ENCODE measurements around the gene TP53AIP1.

Gene TP53AIP1

DNA sequence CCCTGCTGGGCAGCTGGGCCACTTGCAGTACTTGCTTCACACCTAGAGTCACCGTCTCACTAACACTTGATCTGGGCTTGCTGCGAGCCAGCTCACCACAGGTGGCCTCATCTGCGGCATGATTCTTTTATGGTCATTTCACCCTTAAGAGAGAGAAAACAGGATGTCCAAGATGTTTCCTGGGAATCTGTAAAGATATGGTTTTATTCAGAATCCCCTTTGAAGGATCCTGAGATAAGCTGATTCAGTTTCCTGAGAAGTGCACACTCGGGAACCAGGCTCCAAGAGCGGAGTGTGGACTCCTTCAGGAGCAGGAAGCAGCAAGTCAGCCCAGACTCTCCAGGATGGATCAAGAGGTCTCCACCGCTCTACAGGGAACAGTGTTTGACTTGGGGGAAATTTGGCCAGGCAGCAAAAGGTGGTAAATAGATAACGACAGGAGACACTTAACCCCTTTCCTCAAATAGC is 21.8 kb upstream of the TP53AIP1 start:
- no peak for FAIRE-seq
- no peak for TF ChIP-seq POLR2AphosphoS5 (IDR thresholded peaks at IDR 0.05; ENCODE audit: low read depth, low read length)
- no peak for DNase-seq (ENCODE audit: insufficient read length, low spot score)

DNA sequence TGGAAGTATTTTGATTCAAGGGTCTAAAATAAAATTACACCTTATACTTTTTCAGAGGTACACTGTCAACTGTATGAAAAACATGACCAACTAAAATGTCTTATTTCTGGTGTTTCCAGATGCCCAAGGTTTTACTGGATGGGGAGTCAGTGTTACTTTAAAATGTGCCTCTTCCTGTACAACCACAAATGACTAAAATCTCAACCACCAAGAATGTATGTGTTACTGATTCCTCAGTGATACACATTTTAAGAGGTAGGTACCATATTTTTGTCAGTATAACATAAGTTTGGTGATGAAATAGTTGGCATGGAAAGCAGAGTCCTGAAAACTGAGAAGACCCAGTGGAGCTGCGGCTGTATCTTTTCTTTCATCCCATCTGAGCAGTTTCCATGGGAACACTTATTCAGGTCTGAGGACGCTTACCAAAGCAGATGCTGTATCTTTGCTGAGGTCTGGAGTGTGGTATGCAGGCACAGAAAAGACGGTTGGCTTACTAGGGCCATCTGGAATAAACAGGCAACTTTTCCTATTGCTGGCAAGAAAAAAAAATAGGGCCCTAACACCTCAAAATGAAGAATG is 21.2 kb upstream of the TP53AIP1 start:
- DNase-seq (ENCODE audit: insufficient read length, low spot score) = no peak
- no peak for FAIRE-seq
- TF ChIP-seq POLR2A (IDR thresholded peaks at IDR 0.05; ENCODE audit: low read depth, low read length) (no peak), SPI1 (IDR thresholded peaks at IDR 0.05; ENCODE audit: low read depth, low read length) (no peak), TAF1 (IDR thresholded peaks at IDR 0.05; ENCODE audit: low read depth, low read length) (no peak), POU2F2 (IDR thresholded peaks at IDR 0.05; ENCODE audit: low read depth, low read length) (no peak)

DNA sequence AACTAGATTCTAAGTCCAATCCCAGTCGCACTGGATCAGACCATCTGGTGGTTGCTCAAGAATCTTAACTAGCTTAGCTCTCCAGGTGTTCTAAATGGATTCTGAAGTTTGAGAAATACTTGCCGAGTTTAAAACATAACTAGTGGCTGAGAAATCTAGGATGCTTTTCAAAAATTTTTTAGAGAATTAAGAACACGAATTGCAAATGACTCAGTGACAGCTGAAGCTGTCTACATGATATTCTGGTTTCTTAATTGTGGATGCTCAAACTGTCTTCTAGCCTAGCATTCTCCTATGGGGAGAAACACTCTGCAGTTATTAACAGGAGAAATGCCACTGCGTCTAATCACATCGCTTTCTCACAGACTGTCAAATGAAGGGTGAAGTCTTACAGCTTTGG is 20.2 kb upstream of the TP53AIP1 start:
- FAIRE-seq = no peak
- DNase-seq (ENCODE audit: insufficient read length, low spot score) = no peak
- TF ChIP-seq TAF1 (IDR thresholded peaks at IDR 0.05; ENCODE audit: low read depth, low read length) (no peak), SPI1 (IDR thresholded peaks at IDR 0.05; ENCODE audit: low read depth, low read length) (no peak), POLR2A (IDR thresholded peaks at IDR 0.05; ENCODE audit: low read depth, low read length) (no peak), POU2F2 (IDR thresholded peaks at IDR 0.05; ENCODE audit: low read depth, low read length) (no peak), PAX5 (IDR thresholded peaks at IDR 0.05; ENCODE audit: insufficient read depth, low read length, severe bottlenecking) (no peak), POLR2AphosphoS5 (IDR thresholded peaks at IDR 0.05; ENCODE audit: low read depth, low read length) (no peak)

DNA sequence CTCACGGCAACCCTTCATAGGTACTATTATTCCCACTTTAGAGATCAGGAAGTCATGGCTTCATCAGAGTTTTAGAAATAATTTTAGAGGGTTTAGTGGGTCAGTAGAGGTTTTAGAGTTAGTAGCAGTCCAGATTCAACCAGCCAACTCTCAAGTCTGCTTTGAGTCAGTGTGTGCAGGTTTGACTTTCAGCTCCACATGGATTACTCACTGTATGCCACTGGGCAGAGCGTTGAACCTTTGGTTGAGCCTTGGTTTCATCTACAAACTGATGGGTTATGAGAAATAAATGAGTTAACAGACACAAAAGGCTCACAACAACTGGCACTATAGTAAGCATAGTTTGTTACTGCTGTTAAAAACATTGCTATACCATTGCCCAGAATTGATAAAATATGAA is 19.0 kb upstream of the TP53AIP1 start:
- no peak for DNase-seq (ENCODE audit: insufficient read length, low spot score)
- TF ChIP-seq POU2F2 (IDR thresholded peaks at IDR 0.05; ENCODE audit: low read depth, low read length) (no peak), PAX5 (IDR thresholded peaks at IDR 0.05; ENCODE audit: insufficient read depth, low read length, severe bottlenecking) (no peak), POLR2A (IDR thresholded peaks at IDR 0.05; ENCODE audit: low read depth, low read length) (no peak), TAF1 (IDR thresholded peaks at IDR 0.05; ENCODE audit: low read depth, low read length) (no peak), POLR2AphosphoS5 (IDR thresholded peaks at IDR 0.05; ENCODE audit: low read depth, low read length) (no peak), SPI1 (IDR thresholded peaks at IDR 0.05; ENCODE audit: low read depth, low read length) (no peak)
- FAIRE-seq = no peak

DNA sequence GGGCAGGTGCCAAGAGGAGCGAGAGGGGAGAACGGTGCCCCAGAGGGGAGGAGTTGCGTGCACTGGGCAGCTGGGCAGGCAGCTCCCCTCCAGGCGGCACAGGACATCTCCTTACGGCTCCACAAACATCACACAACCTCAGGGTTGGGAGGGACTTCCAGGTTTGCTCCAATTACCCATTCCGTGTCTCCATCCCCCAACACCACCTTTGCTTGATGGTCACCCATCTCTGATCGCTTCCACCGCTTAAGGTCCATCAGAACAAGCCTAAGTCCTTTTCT is 14.5 kb upstream of the TP53AIP1 start:
- DNase-seq (ENCODE audit: insufficient read length, low spot score) = no peak
- FAIRE-seq = no peak

DNA sequence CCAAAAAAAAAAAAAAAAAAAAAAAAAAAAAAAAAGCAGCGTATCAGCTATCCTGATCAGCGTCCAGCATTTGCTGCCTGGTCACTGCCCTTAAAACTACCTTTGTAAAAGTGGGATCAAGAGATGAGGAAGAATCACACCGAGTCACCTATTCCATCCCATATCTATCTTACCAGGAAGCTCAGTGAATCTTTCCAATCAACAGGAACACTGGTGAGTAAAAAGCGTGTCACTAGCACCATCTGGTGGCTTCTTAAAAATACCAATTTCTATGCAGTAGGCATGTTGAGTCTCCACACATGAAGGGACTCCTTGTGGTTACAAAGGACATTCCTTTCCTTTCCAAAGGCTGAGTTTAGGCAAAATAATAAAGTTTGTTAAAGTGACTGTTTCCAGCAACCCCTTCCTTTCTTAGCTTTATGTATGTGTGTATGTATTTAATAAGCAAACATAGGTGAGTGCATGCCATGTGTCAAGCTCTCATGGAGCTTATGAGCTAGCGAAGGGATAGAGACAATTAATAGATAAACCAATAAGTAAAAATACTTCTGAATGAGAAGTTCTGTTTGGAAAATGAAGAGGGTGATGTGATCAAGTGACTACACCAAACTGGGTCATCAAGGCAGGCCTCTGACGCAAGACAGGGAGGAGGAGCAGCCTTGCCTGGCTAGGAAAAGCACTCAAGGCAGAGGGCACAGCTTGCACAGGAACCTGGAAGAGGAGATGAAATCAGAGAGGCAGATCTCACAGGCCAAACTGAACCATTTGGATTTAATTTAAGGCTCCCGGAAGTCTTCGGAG is 13.9 kb upstream of the TP53AIP1 start:
- TF ChIP-seq TAF1 (IDR thresholded peaks at IDR 0.05; ENCODE audit: low read depth, low read length) (no peak), PAX5 (IDR thresholded peaks at IDR 0.05; ENCODE audit: insufficient read depth, low read length, severe bottlenecking) (no peak), POU2F2 (IDR thresholded peaks at IDR 0.05; ENCODE audit: low read depth, low read length) (no peak), POLR2AphosphoS5 (IDR thresholded peaks at IDR 0.05; ENCODE audit: low read depth, low read length) (no peak), POLR2A (IDR thresholded peaks at IDR 0.05; ENCODE audit: low read depth, low read length) (no peak), SPI1 (IDR thresholded peaks at IDR 0.05; ENCODE audit: low read depth, low read length) (no peak)
- no peak for DNase-seq (ENCODE audit: insufficient read length, low spot score)
- FAIRE-seq = no peak

More for the DNA sequence above, 14.5 kb upstream of the TP53AIP1 start:
- TF ChIP-seq SPI1 (IDR thresholded peaks at IDR 0.05; ENCODE audit: low read depth, low read length) = no peak
- TF ChIP-seq PAX5 (IDR thresholded peaks at IDR 0.05; ENCODE audit: insufficient read depth, low read length, severe bottlenecking) = no peak
- no peak for TF ChIP-seq POLR2A (IDR thresholded peaks at IDR 0.05; ENCODE audit: low read depth, low read length)
- no peak for TF ChIP-seq POLR2AphosphoS5 (IDR thresholded peaks at IDR 0.05; ENCODE audit: low read depth, low read length)
- no peak for TF ChIP-seq POU2F2 (IDR thresholded peaks at IDR 0.05; ENCODE audit: low read depth, low read length)

DNA sequence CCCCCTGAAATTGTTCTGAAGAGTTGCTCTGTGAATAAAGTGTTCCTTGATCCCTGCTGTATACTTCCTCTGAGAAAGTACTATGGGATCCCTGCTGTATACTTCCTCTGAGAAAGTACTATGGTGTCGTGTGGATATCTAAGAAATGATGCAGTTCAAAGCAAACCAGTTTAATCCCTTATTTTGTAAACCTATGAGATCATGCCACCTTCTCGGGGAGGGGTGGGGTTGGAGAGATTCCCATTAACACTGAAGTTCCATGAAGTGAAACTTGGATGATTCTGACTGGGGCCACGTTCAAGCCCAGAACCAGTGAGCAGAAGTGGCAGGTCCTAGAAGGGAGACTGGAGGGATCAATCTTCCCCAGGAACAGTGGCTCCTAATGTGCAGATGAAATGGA is 13.0 kb upstream of the TP53AIP1 start:
- DNase-seq (ENCODE audit: insufficient read length, low spot score) = no peak
- no peak for FAIRE-seq
- no peak for TF ChIP-seq POLR2A (IDR thresholded peaks at IDR 0.05; ENCODE audit: low read depth, low read length)
- TF ChIP-seq POU2F2 (IDR thresholded peaks at IDR 0.05; ENCODE audit: low read depth, low read length) = no peak
- TF ChIP-seq SPI1 (IDR thresholded peaks at IDR 0.05; ENCODE audit: low read depth, low read length) = no peak
- TF ChIP-seq PAX5 (IDR thresholded peaks at IDR 0.05; ENCODE audit: insufficient read depth, low read length, severe bottlenecking) = no peak
- TF ChIP-seq POLR2AphosphoS5 (IDR thresholded peaks at IDR 0.05; ENCODE audit: low read depth, low read length) = no peak
- TF ChIP-seq TAF1 (IDR thresholded peaks at IDR 0.05; ENCODE audit: low read depth, low read length) = no peak

DNA sequence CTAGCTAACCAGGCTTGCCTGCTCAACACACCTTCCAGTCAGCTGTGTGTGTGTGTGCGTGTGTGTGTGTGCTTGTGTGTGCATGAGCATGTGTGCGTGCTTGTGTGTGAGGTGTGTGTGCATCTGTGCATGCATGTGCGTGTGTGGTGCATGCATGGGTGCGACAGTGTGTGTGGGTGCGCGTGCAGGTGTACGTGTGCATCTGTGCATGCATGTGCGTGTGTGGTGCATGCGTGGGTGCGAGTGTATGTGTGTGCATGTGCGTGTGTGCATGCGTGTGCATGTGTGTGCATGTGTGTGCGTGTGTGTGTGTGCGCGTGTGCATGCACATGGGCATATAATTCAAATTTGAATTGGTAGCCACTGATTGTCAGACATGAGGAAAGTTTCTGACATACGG is 10.5 kb upstream of the TP53AIP1 start:
- TF ChIP-seq PAX5 (IDR thresholded peaks at IDR 0.05; ENCODE audit: insufficient read depth, low read length, severe bottlenecking) = no peak
- TF ChIP-seq POU2F2 (IDR thresholded peaks at IDR 0.05; ENCODE audit: low read depth, low read length) = 0 out of 2 replicates have a peak, but pooled peaks have one; percentile 16
- DNase-seq (ENCODE audit: insufficient read length, low spot score) (no peak), FAIRE-seq (peak; percentile 28)

DNA sequence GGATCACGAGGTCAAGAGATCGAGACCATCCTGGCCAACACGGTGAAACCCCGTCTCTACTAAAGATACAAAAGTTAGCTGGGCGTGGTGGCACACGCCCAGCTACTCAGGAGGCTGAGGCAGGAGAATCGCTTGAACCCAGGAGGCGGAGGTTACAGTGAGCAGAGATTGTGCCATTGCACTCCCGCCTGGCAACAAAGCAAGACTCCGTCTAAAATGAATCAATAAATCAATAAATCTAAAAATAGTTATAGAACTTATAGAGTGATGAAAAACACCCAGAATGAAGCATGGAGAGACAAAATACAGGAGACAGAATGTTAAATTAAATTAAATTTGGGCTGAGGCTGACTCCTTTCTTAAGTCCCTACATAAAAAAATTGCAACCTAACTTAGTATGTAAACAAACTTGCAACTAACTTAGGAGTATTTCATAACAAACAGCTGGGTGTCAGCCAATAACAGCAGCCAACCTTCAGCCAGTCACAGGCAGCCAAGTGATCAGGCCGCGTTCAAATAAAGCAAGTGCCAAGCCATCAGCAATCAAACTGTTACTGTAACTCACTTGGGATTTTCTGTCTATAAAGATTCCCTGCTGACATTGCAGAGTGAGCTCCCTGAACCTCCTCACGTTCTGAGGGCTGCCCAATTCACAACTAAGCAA is 7.3 kb upstream of the TP53AIP1 start:
- DNase-seq (ENCODE audit: insufficient read length, low spot score) (no peak), FAIRE-seq (no peak)
- no peak for TF ChIP-seq POU2F2 (IDR thresholded peaks at IDR 0.05; ENCODE audit: low read depth, low read length)

DNA sequence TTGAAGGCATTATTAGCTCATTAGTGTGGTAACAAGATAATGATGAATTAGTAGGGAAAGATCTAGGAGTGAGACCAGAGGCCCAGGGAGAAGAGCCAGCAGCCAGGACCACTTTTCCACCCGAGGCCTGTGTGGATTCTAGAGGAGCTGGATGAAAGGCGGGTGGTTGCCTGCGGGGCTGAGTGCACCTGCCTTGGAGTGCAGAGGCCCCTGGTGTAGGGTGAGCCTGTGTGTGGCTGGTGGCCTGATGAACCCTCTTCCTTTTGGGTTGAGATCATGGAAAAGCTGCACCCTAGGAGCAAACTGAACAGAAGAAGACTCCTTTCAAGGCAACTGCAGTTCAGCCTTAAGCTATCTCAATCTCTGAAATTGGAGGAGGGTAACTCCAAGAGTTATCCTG is 5.9 kb upstream of the TP53AIP1 start:
- FAIRE-seq (no peak), DNase-seq (ENCODE audit: insufficient read length, low spot score) (no peak)
- TF ChIP-seq SPI1 (IDR thresholded peaks at IDR 0.05; ENCODE audit: low read depth, low read length) (no peak), POU2F2 (IDR thresholded peaks at IDR 0.05; ENCODE audit: low read depth, low read length) (no peak), TAF1 (IDR thresholded peaks at IDR 0.05; ENCODE audit: low read depth, low read length) (no peak), POLR2AphosphoS5 (IDR thresholded peaks at IDR 0.05; ENCODE audit: low read depth, low read length) (no peak), POLR2A (IDR thresholded peaks at IDR 0.05; ENCODE audit: low read depth, low read length) (no peak), PAX5 (IDR thresholded peaks at IDR 0.05; ENCODE audit: insufficient read depth, low read length, severe bottlenecking) (no peak)
